Right atrium auricular region (tissue), 2 donors: ENCODE data around the gene WDR17. TPM values are rescaled to one million over a fixed set of nuclear protein-coding genes. Genes with fewer than 3 reads are reported as not detected.

Experiments used
- DNase-seq: peaks from one replicate; pipeline ENCODE4 v3.0.0-alpha.2; 2019; ENCODE audit warnings: low spot score
- H3K27ac ChIP-seq, 2 donors: fragments of 200-600 bp; sonication (generic); 1 replicate in 1 of 2; 2 replicates in 1 of 2; pipeline ENCODE4 v1.5.1; 2016 to 2019
- H3K27me3 ChIP-seq, 2 donors: fragments of 200-600 bp; sonication (generic); one replicate each; pipeline versions ENCODE4 v1.5.1 to v1.6.0; 2017 to 2019
- H3K36me3 ChIP-seq: fragments of 200-600 bp; sonication (generic); one replicate; pipeline ENCODE4 v1.5.1; 2016
- H3K4me1 ChIP-seq, 2 donors: fragments of 200-600 bp; sonication (generic); one replicate each; pipeline versions ENCODE4 v1.5.1 to v1.6.0; 2017 to 2019
- H3K4me3 ChIP-seq, 2 donors: fragments of 200-600 bp; sonication (generic); 1 replicate in 1 of 2; 2 replicates in 1 of 2; pipeline ENCODE4 v1.5.1; 2017 to 2019; ENCODE audit warnings: mild to moderate bottlenecking in 1 of 2, moderate library complexity in 1 of 2
- H3K9me3 ChIP-seq, 2 donors: fragments of 200-600 bp; sonication (generic); one replicate each; pipeline ENCODE4 v1.5.1; 2019
- CTCF ChIP-seq, 2 donors: fragments of 200-600 bp; sonication (generic); IDR thresholded peaks; one replicate each; pipeline ENCODE4 v1.5.1; 2019; ENCODE audit warnings: antibody characterized with exemption in 2 of 2
- total RNA-seq, 2 donors: library from RNA; depleted of rRNA; stranded (reverse); fragments of >200 nt; gene quantifications; one replicate each; pipeline ENCODE4 v1.1.0, GENCODE V29; 2016

Gene WDR17
- total RNA-seq, 2 donors from 2014 or later = 0.63 to 1.2 TPM

- H3K9me3 ChIP-seq = no peaks in the 10 kb centered on the region
- no peaks in the 10 kb centered on the region for H3K4me1 ChIP-seq
- DNase-seq = no peak
- H3K4me3 ChIP-seq = no peak overlapping the region
- no peak overlapping the region for H3K27ac ChIP-seq
- H3K36me3 ChIP-seq = no peaks in the 10 kb centered on the region
- no peaks in the 10 kb centered on the region for H3K27me3 ChIP-seq
- TF ChIP-seq CTCF (IDR thresholded peaks at IDR 0.05) = no peak
These were observed 156.5 kb downstream of the WDR17 start for GRCh38 chr4:176222149-176222548.

GRCh38 chr4:176223561-176223960 lies 157.9 kb downstream of the WDR17 start:
- H3K36me3 ChIP-seq = no peaks in the 10 kb centered on the region
- no peak for TF ChIP-seq CTCF (IDR thresholded peaks at IDR 0.05)

GRCh38 chr4:176226736-176227135 lies 161.1 kb downstream of the WDR17 start:
- Histone ChIP-seq H3K9me3 (no peaks in the 10 kb centered on the region), H3K36me3 (no peaks in the 10 kb centered on the region), H3K27ac (no peak overlapping the region), H3K4me3 (no peak overlapping the region), H3K4me1 (peaks cover 0 to 17% of the 10 kb centered on the region in 2 donors), H3K27me3 (no peaks in the 10 kb centered on the region)
- no peak for DNase-seq
- no peak for TF ChIP-seq CTCF (IDR thresholded peaks at IDR 0.05)

More at GRCh38 chr4:176223561-176223960, 157.9 kb downstream of the WDR17 start:
- H3K4me3 ChIP-seq = no peak overlapping the region
- no peaks in the 10 kb centered on the region for H3K27me3 ChIP-seq
- H3K27ac ChIP-seq = no peak overlapping the region
- no peak for DNase-seq
- H3K4me1 ChIP-seq = no peaks in the 10 kb centered on the region
- no peaks in the 10 kb centered on the region for H3K9me3 ChIP-seq

GRCh38 chr4:176229645-176230044 lies 164.0 kb downstream of the WDR17 start:
- Histone ChIP-seq H3K27ac (peak overlapping the region; percentile 43 to 65), H3K36me3 (no peaks in the 10 kb centered on the region), H3K4me1 (peaks cover 0 to 17% of the 10 kb centered on the region in 2 donors), H3K27me3 (no peaks in the 10 kb centered on the region), H3K4me3 (no peak overlapping the region), H3K9me3 (no peaks in the 10 kb centered on the region)
- no peak for TF ChIP-seq CTCF (IDR thresholded peaks at IDR 0.05)
- no peak for DNase-seq

Other genes starting within 250 kb of the WDR17 start
- 1 to 10 TPM in 1 of 2 donors, under 1 TPM in 1; 0.28 to 4.4 TPM for gene SPATA4, start 129.7 kb downstream of the WDR17 start, total RNA-seq
- 1 to 10 TPM in 1 of 2 donors, under 1 TPM in 1; 0.90 to 3.7 TPM for gene ASB5, start 203.4 kb downstream of the WDR17 start, total RNA-seq